ENCODE results near the gene MUL1. TPM values are rescaled to one million over a fixed set of nuclear protein-coding genes. Genes with fewer than 3 reads are reported as not detected.
A peak's percentile ranks its signal among the peaks of the same experiment; 100 is the strongest.
"Not testable (repeated sequence)": the region's sequence is repeated elsewhere in the genome, so short reads cannot be mapped to it uniquely, and the experiment has no call there.

Gene MUL1
- total RNA-seq, 1 donor from 2014 or later: 19.4 TPM

DNA sequence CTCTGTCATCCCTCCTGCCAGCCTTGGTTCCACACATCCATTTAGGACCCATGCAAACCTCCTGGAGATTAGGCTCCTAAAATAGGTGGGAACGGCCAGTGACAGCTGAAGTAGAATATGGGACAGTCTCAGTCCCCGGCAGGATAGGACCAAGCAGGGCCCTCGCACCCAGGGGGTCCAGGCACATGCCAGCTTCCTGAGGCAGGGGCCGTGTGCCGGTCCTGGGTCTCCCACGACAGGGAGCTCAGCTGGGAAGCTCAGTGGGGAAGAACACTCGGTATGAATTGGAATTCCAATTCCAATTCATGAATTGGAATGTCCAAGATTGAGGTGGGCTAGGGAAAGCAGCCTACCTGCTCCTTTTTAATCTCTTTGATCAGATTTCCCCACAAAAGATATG, 9.8 kb downstream of the MUL1 start:
- no peaks in the 10 kb centered on the region for H3K9me3 Mint-ChIP-seq
- H3K27me3 Mint-ChIP-seq: peaks cover 2% of the 10 kb centered on the region
- H3K27ac Mint-ChIP-seq: no peak overlapping the region
- no peak for DNase-seq
- H3K4me3 Mint-ChIP-seq: no peak overlapping the region
- H3K4me1 Mint-ChIP-seq: peaks cover 7% of the 10 kb centered on the region
- intact Hi-C loops (cut with micrococcal nuclease): loop anchor here (10.0 kb wide), 1 partner anchor 583 kb away; no protein-coding TSS in a partner anchor
- peaks cover 26% of the 10 kb centered on the region for H3K36me3 Mint-ChIP-seq (ENCODE audit: low read depth)

DNA sequence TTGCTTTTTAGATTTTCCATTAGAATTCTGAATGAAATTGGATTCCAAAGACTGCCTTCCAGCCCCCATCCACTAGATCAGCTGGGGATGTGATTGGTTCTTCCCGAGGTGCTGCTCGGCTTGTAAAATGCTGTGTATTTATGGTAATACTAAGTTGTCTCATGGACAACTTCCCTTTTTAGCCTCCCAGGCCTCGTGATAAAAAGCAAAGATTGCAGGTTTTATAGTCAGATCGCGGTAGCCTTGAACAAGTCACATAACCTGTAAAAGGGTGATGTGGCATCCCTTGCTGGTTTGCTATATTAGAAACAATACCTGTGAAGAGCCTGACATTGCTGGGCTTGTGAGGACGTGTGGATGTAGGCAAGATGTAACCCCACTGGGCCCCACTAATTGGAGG, 10.4 kb downstream of the MUL1 start:
- H3K9me3 Mint-ChIP-seq: no peaks in the 10 kb centered on the region
- no peak overlapping the region for H3K4me3 Mint-ChIP-seq
- DNase-seq: no peak
- H3K4me1 Mint-ChIP-seq: peaks cover 8% of the 10 kb centered on the region
- intact Hi-C loops (cut with micrococcal nuclease): loop anchor here (10.0 kb wide), 1 partner anchor 583 kb away; no protein-coding TSS in a partner anchor
- peaks cover 7% of the 10 kb centered on the region for H3K27me3 Mint-ChIP-seq
- no peak overlapping the region for H3K27ac Mint-ChIP-seq
- H3K36me3 Mint-ChIP-seq (ENCODE audit: low read depth): peaks cover 24% of the 10 kb centered on the region

DNA sequence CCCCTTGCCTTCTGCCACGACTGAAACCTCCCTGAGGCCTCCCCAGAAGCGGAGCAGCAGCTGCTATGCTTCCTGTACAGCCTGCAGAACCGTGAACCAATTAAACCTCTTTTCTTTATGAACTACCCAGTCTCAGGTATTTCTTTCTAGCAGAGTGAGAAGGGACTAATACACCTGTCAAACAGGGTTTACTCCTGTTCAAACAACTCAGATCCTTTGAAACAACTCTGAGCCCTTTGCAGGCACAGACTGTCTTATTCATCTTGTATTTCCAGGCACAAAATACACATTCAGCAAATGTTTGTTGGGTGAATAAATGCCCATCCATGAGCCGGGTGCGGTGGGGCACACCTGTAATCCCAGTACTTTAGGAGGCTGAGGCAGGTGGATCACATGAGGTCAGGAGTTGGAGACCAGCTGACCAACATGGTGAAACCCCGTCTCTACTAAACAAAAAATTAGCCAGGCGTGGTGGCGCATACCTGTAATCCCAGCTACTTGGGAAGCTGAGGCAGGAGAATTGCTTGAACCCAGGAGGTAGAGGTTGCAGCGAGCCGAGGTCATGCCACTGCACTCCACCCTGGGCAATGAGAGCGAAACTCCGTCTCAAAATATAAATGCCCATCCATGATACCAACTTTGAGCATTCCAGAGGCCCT, 11.1 kb downstream of the MUL1 start:
- H3K27me3 Mint-ChIP-seq, H3K9me3 Mint-ChIP-seq, H3K27ac Mint-ChIP-seq, DNase-seq, H3K4me1 Mint-ChIP-seq, H3K4me3 Mint-ChIP-seq: not testable (repeated sequence)
- intact Hi-C loops (cut with micrococcal nuclease): loop anchor here (10.0 kb wide), 1 partner anchor 582 kb away; no protein-coding TSS in a partner anchor
- peaks cover 21% of the 10 kb centered on the region for H3K36me3 Mint-ChIP-seq (ENCODE audit: low read depth)

GRCh38 chr1:20496241-20496661, 11.7 kb downstream of the MUL1 start:
- H3K4me3 Mint-ChIP-seq: no peak overlapping the region
- no peaks in the 10 kb centered on the region for H3K9me3 Mint-ChIP-seq
- peaks cover 8% of the 10 kb centered on the region for H3K4me1 Mint-ChIP-seq
- peaks cover 8% of the 10 kb centered on the region for H3K27me3 Mint-ChIP-seq
- intact Hi-C loops (cut with micrococcal nuclease): loop anchor here (10.0 kb wide), 1 partner anchor 581 kb away; no protein-coding TSS in a partner anchor
- DNase-seq: no peak
- H3K36me3 Mint-ChIP-seq (ENCODE audit: low read depth): peaks cover 15% of the 10 kb centered on the region
- H3K27ac Mint-ChIP-seq: no peak overlapping the region

DNA sequence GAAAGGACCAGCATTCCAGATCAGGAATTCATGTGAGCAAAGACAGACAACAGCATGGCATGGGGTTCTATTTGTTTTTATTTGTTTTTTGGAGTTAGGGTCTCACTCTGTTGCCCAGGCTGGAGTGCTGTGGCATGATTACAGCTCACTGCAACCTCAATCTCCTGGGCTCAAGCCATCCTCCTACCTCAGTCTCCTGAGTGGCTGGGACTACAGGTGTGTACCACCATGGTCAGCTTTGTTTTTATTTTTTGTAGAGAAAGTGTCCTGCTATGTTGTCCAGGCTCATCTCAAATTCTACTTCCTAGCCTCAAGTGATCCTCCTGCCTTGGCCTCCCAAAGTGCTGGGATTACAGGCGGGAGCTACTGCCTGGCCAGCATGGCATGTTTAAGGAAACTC, 12.3 kb downstream of the MUL1 start:
- H3K4me1 Mint-ChIP-seq: peaks cover 8% of the 10 kb centered on the region
- DNase-seq: no peak
- peaks cover 11% of the 10 kb centered on the region for H3K36me3 Mint-ChIP-seq (ENCODE audit: low read depth)
- intact Hi-C loops (cut with micrococcal nuclease): loop anchor here (10.0 kb wide), 1 partner anchor 581 kb away; no protein-coding TSS in a partner anchor
- H3K27ac Mint-ChIP-seq: no peak overlapping the region
- H3K27me3 Mint-ChIP-seq: peaks cover 12% of the 10 kb centered on the region
- no peaks in the 10 kb centered on the region for H3K9me3 Mint-ChIP-seq
- no peak overlapping the region for H3K4me3 Mint-ChIP-seq

- Mint-ChIP-seq H3K9me3 (no peaks in the 10 kb centered on the region), H3K4me1 (peaks cover 8% of the 10 kb centered on the region), H3K36me3 (ENCODE audit: low read depth) (peaks cover 10% of the 10 kb centered on the region), H3K4me3 (no peak overlapping the region), H3K27me3 (peaks cover 18% of the 10 kb centered on the region), H3K27ac (no peak overlapping the region)
- intact Hi-C loops (cut with micrococcal nuclease): loop anchor here (1.0 to 10.0 kb wide), 3 partner anchors 132 to 580 kb away; no protein-coding TSS in a partner anchor
- no peak for DNase-seq
Measured at GRCh38 chr1:20494609-20495311, 13.2 kb downstream of the MUL1 start.

DNA sequence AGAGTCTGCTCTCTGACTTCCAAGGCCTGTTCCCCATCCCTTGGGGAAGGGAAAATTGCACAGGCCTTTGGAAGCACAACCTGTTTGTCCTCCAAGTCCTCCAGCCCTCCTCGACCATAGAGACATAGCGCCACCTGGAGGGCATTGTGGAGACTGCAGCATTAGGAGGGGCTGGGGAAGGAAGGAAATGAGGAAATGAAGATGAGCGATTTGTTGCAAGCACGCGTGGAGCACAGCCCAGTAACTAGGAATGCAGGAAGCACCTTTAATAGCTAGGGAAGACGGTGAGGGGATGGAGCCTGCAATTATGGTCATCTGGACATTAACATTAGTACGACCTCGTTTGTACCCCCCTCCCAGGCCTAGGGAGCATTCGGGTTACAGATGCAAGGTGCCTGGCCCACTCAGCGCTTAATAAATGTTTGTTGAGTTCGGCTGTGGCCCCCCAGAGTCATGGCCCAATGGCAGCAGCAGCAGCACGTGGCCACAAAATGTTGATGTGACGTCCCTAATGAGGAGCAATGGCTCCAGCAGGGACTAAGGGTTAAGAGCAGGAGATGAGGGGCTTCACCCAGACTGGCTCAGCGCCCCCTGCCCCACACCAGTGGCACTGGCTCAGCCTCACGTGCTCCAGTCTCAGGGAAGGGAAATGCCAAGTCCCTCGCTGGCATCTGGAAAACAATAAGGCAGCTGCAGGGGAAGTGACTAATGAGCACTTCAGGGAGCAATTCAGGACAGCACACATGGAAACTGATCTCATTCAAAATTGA, 13.9 kb downstream of the MUL1 start:
- H3K36me3 Mint-ChIP-seq (ENCODE audit: low read depth): peaks cover 5% of the 10 kb centered on the region
- intact Hi-C loops (cut with micrococcal nuclease): loop anchor here (1.0 to 10.0 kb wide), 4 partner anchors 117 to 579 kb away; no protein-coding TSS in a partner anchor

DNA sequence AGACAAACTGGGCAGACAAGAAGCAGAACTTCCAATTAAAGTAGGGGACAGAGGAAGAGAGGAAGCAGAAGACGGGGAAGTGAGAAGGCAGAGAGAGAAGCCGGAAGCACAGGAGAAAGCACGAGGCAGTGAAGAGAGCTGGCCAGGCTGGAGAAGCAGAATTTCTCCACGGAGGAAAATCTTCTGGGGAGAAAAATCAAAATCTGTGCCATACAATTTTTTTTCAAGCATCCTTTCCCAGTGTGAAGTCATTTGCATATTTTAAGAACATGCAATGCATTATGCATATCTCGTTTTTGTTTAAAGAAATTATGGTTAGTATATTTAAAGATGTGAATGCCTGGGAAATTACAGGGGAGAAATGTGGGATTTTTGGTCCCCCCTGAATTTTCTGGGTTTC, 14.6 kb downstream of the MUL1 start:
- Mint-ChIP-seq H3K4me1 (peaks cover 8% of the 10 kb centered on the region), H3K27me3 (peaks cover 32% of the 10 kb centered on the region), H3K27ac (no peak overlapping the region), H3K4me3 (no peak overlapping the region), H3K9me3 (no peaks in the 10 kb centered on the region), H3K36me3 (ENCODE audit: low read depth) (no peaks in the 10 kb centered on the region)
- DNase-seq: no peak
- intact Hi-C loops (cut with micrococcal nuclease): loop anchor here (1.0 to 10.0 kb wide), 3 partner anchors 116 to 579 kb away; no protein-coding TSS in a partner anchor

More for the DNA sequence above, 13.9 kb downstream of the MUL1 start:
- peak; percentile 95 for DNase-seq
- Mint-ChIP-seq H3K4me3 (no peak overlapping the region), H3K4me1 (peaks cover 8% of the 10 kb centered on the region), H3K27ac (no peak overlapping the region), H3K9me3 (no peaks in the 10 kb centered on the region), H3K27me3 (peaks cover 25% of the 10 kb centered on the region)

DNA sequence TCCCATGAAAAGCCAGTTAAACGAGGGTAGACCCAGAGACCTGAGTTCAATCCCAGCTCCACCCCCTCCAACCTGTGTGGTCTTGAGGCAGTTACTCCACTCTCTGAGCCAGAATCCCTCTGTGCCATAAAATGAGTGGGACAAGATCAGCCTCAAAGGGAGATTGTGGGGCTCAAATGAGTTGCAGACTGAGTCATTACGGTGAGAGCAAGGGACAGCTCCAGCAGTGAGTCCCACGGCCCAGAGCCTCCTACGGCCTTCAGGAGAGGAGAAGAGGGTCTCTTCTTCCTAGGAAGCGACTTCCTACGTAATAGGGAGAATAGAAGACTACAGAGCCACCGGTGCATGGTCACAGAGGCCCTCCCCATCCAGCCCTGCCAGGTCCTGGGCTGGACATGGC, 15.2 kb downstream of the MUL1 start:
- no peaks in the 10 kb centered on the region for H3K36me3 Mint-ChIP-seq (ENCODE audit: low read depth)
- no peak overlapping the region for H3K27ac Mint-ChIP-seq
- peaks cover 8% of the 10 kb centered on the region for H3K4me1 Mint-ChIP-seq
- H3K4me3 Mint-ChIP-seq: no peak overlapping the region
- DNase-seq: no peak
- intact Hi-C loops (cut with micrococcal nuclease): loop anchor here (1.0 to 10.0 kb wide), 3 partner anchors 115 to 578 kb away; no protein-coding TSS in a partner anchor
- H3K9me3 Mint-ChIP-seq: no peaks in the 10 kb centered on the region
- H3K27me3 Mint-ChIP-seq: peaks cover 38% of the 10 kb centered on the region

GRCh38 chr1:20491866-20492265, 16.1 kb downstream of the MUL1 start:
- peaks cover 47% of the 10 kb centered on the region for H3K27me3 Mint-ChIP-seq
- intact Hi-C loops (cut with micrococcal nuclease): loop anchor here (5.0 to 10.0 kb wide), 2 partner anchors 130 to 577 kb away; no protein-coding TSS in a partner anchor
- no peak overlapping the region for H3K27ac Mint-ChIP-seq
- peaks cover 8% of the 10 kb centered on the region for H3K4me1 Mint-ChIP-seq
- H3K4me3 Mint-ChIP-seq: no peak overlapping the region
- no peaks in the 10 kb centered on the region for H3K36me3 Mint-ChIP-seq (ENCODE audit: low read depth)
- no peak for DNase-seq
- no peaks in the 10 kb centered on the region for H3K9me3 Mint-ChIP-seq

DNA sequence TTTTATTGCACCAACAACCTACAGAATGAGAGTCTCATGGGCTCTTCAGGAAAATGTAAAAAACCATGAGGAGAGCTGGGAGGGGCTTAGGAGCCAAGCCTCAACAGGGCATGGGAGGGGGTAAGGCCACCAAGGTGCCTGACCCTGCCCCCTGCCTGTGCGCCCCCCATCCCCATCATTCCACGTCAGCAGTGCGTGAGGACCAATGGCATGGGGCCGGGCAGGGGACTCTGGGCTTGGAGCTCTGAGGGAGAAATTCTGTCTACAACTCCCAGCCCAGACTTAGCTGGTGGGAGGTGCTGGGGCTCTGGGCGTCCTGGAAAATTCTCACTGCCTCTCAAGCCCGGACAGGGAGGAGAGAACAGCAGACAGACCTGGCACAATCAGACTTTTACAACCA, 16.8 kb downstream of the MUL1 start:
- H3K4me1 Mint-ChIP-seq: peaks cover 3% of the 10 kb centered on the region
- no peak for DNase-seq
- intact Hi-C loops (cut with micrococcal nuclease): loop anchor here (5.0 to 10.0 kb wide), 2 partner anchors 129 to 576 kb away; no protein-coding TSS in a partner anchor
- H3K4me3 Mint-ChIP-seq: no peak overlapping the region
- no peak overlapping the region for H3K27ac Mint-ChIP-seq
- H3K36me3 Mint-ChIP-seq (ENCODE audit: low read depth): no peaks in the 10 kb centered on the region
- H3K27me3 Mint-ChIP-seq: peaks cover 48% of the 10 kb centered on the region
- H3K9me3 Mint-ChIP-seq: no peaks in the 10 kb centered on the region

- intact Hi-C loops (cut with micrococcal nuclease): no loop called here
- Mint-ChIP-seq H3K4me1 (peaks cover 9% of the 10 kb centered on the region), H3K36me3 (ENCODE audit: low read depth) (peaks cover 2% of the 10 kb centered on the region), H3K27me3 (peaks cover 69% of the 10 kb centered on the region), H3K9me3 (no peaks in the 10 kb centered on the region), H3K4me3 (peak overlapping the region; percentile 46), H3K27ac (no peak overlapping the region)
- no peak for DNase-seq
Measured at GRCh38 chr1:20487236-20487590, 20.7 kb downstream of the MUL1 start.

DNA sequence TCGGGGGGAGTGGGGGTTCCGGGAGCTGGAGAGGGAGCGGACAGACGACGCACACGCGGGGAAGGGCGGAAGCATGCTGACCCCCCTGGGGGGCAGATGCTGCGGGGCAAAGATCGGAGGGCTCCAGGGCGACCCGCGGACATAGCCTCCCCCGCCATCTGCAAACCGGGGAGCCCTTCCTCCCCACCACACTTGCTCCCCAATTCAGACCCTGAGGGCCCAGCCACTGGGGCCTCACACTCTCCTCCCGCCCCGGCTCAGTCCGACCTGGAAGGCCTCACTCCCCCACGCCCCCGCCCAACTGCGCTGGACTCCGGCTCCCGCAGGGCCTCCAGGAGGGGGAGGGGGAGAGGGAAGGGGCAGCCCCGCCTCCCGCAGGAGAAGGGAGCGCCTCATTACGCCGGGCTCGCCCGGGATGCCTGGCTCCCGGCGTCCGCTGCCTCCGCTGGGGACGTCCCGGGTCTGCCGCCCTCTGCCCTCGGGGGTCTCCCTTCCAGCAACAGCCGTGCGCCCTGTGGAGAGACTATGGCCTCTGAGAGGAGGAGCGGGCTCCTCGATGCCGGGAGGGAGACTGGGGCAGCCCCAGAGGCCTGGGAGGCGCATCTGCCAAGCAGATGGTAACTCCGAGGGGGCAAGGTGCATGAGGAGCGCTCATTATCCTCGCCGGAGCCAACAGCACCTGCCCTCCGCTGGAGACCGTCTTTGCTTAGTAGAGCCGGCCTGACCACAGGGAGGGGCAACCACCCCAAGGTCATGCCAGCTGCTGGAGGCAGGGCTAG, 21.3 kb downstream of the MUL1 start:
- H3K36me3 Mint-ChIP-seq (ENCODE audit: low read depth): peaks cover 2% of the 10 kb centered on the region
- intact Hi-C loops (cut with micrococcal nuclease): no loop called here
- H3K27me3 Mint-ChIP-seq: peaks cover 75% of the 10 kb centered on the region
- H3K4me3 Mint-ChIP-seq: peak overlapping the region; percentile 46
- H3K4me1 Mint-ChIP-seq: peaks cover 9% of the 10 kb centered on the region
- no peaks in the 10 kb centered on the region for H3K9me3 Mint-ChIP-seq
- DNase-seq: no peak
- H3K27ac Mint-ChIP-seq: no peak overlapping the region
